Measurements from ENCODE around the gene TDRD15.
"Not testable (repeated sequence)": the region's sequence is repeated elsewhere in the genome, so short reads cannot be mapped to it uniquely, and the experiment has no call there.

TDRD15 gene

GRCh38 chr2:21148718-21149117, 24.9 kb downstream of the TDRD15 start:
- no peak overlapping the region for H3K27ac ChIP-seq
- TF ChIP-seq CTCF (IDR thresholded peaks at IDR 0.05) (no peak), ZFX (IDR thresholded peaks at IDR 0.05; ENCODE audit: borderline replicate concordance) (no peak)

GRCh38 chr2:21151234-21151633, 27.5 kb downstream of the TDRD15 start:
- not testable (repeated sequence) for H3K27ac ChIP-seq

- TF ChIP-seq CTCF (IDR thresholded peaks at IDR 0.05) (no peak), ZFX (IDR thresholded peaks at IDR 0.05; ENCODE audit: borderline replicate concordance) (no peak)
- H3K27ac ChIP-seq: no peak overlapping the region
Observed at GRCh38 chr2:21155365-21156136, 31.8 kb downstream of the TDRD15 start.

- TF ChIP-seq CTCF (IDR thresholded peaks at IDR 0.05): no peak
- no peak for TF ChIP-seq ZFX (IDR thresholded peaks at IDR 0.05; ENCODE audit: borderline replicate concordance)
- no peak overlapping the region for H3K27ac ChIP-seq
Observed at GRCh38 chr2:21161122-21161521, 37.4 kb downstream of the TDRD15 start.

GRCh38 chr2:21161832-21162614, 38.3 kb downstream of the TDRD15 start:
- H3K27ac ChIP-seq: no peak overlapping the region
- TF ChIP-seq ZFX (IDR thresholded peaks at IDR 0.05; ENCODE audit: borderline replicate concordance) (no peak), CTCF (IDR thresholded peaks at IDR 0.05) (no peak)

- H3K27ac ChIP-seq: no peak overlapping the region
- TF ChIP-seq ZFX (IDR thresholded peaks at IDR 0.05; ENCODE audit: borderline replicate concordance) (no peak), CTCF (IDR thresholded peaks at IDR 0.05) (no peak)
Observed at GRCh38 chr2:21162615-21162878, 38.8 kb downstream of the TDRD15 start.

GRCh38 chr2:21163213-21163612, 39.4 kb downstream of the TDRD15 start:
- no peak for TF ChIP-seq ZFX (IDR thresholded peaks at IDR 0.05; ENCODE audit: borderline replicate concordance)
- TF ChIP-seq CTCF (IDR thresholded peaks at IDR 0.05): no peak
- H3K27ac ChIP-seq: no peak overlapping the region
